Nephron (organoid): ENCODE results near the gene ASPSCR1.

Experiments used
- H3K27ac Mint-ChIP-seq, 3 experiments: 2 replicates each; pipeline ENCODE4 v1.8.0; 2020; ENCODE audit warnings: mixed read lengths in 3 of 3, mild to moderate bottlenecking in 2 of 3, moderate library complexity in 1 of 3
- H3K27me3 Mint-ChIP-seq: 2 replicates; pipeline ENCODE4 v1.8.0; 2021; ENCODE audit warnings: low read depth, mild to moderate bottlenecking, moderate library complexity, mixed read lengths
- H3K36me3 Mint-ChIP-seq: 2 replicates; pipeline ENCODE4 v1.8.0; 2020; ENCODE audit warnings: low read depth, mixed read lengths
- H3K4me1 Mint-ChIP-seq: 2 replicates; pipeline ENCODE4 v1.8.0; 2020; ENCODE audit warnings: mixed read lengths
- H3K4me3 Mint-ChIP-seq, 3 experiments: 2 replicates each; pipeline ENCODE4 v1.8.0; 2020; ENCODE audit warnings: mild to moderate bottlenecking in 3 of 3, mixed read lengths in 3 of 3, moderate library complexity in 2 of 3
- H3K9me3 Mint-ChIP-seq: 2 replicates; pipeline ENCODE4 v1.8.0; 2020; ENCODE audit warnings: mixed read lengths
- CTCF ChIP-seq, 3 experiments: fragments of 200-600 bp; sonication (generic); IDR thresholded peaks; one replicate each; pipeline ENCODE4 v1.5.0; 2021; ENCODE audit warnings: antibody characterized with exemption in 3 of 3; ENCODE audit not compliant: unreplicated experiment in 3 of 3

Gene ASPSCR1

GRCh38 chr17:81934098-81934757 lies 43.2 kb upstream of the ASPSCR1 start:
- Mint-ChIP-seq H3K4me3 (peak overlapping the region; percentile 50 to 62 (median 50)), H3K27ac (no peak overlapping the region), H3K9me3 (no peaks in the 10 kb centered on the region), H3K4me1 (peaks cover 18% of the 10 kb centered on the region), H3K36me3 (peaks cover 3% of the 10 kb centered on the region), H3K27me3 (peaks cover 8% of the 10 kb centered on the region)
- TF ChIP-seq CTCF (IDR thresholded peaks at IDR 0.05; ENCODE audit: unreplicated experiment in 3 of 3): no peak

- Mint-ChIP-seq H3K36me3 (peaks cover 3% of the 10 kb centered on the region), H3K9me3 (no peaks in the 10 kb centered on the region), H3K4me1 (peaks cover 18% of the 10 kb centered on the region), H3K4me3 (peak overlapping the region; percentile 73 to 88 (median 87)), H3K27me3 (peaks cover 8% of the 10 kb centered on the region), H3K27ac (no peak overlapping the region)
- no peak for TF ChIP-seq CTCF (IDR thresholded peaks at IDR 0.05; ENCODE audit: unreplicated experiment in 3 of 3)
These were observed 42.4 kb upstream of the ASPSCR1 start for GRCh38 chr17:81934850-81935708.

- H3K4me1 Mint-ChIP-seq: peaks cover 24% of the 10 kb centered on the region
- H3K27ac Mint-ChIP-seq: peak overlapping the region in 1 of 3 experiments; percentile 56
- H3K36me3 Mint-ChIP-seq: peaks cover 3% of the 10 kb centered on the region
- no peaks in the 10 kb centered on the region for H3K9me3 Mint-ChIP-seq
- peaks cover 8% of the 10 kb centered on the region for H3K27me3 Mint-ChIP-seq
- no peak for TF ChIP-seq CTCF (IDR thresholded peaks at IDR 0.05; ENCODE audit: unreplicated experiment in 3 of 3)
- H3K4me3 Mint-ChIP-seq: peak overlapping the region; percentile 73 to 88 (median 87)
These were observed 41.7 kb upstream of the ASPSCR1 start for GRCh38 chr17:81935709-81936084.

GRCh38 chr17:81939218-81939617 lies 38.2 kb upstream of the ASPSCR1 start:
- no peaks in the 10 kb centered on the region for H3K9me3 Mint-ChIP-seq
- TF ChIP-seq CTCF (IDR thresholded peaks at IDR 0.05; ENCODE audit: unreplicated experiment in 3 of 3): no peak
- H3K4me3 Mint-ChIP-seq: peak overlapping the region; percentile 72 to 81 (median 80)
- no peak overlapping the region for H3K27ac Mint-ChIP-seq
- H3K27me3 Mint-ChIP-seq: peaks cover 4% of the 10 kb centered on the region
- H3K36me3 Mint-ChIP-seq: no peaks in the 10 kb centered on the region
- H3K4me1 Mint-ChIP-seq: peaks cover 20% of the 10 kb centered on the region

- peaks cover 4% of the 10 kb centered on the region for H3K27me3 Mint-ChIP-seq
- no peaks in the 10 kb centered on the region for H3K36me3 Mint-ChIP-seq
- no peaks in the 10 kb centered on the region for H3K9me3 Mint-ChIP-seq
- peak overlapping the region in 2 of 3 experiments; percentile 25 to 56 for H3K4me3 Mint-ChIP-seq
- H3K27ac Mint-ChIP-seq: no peak overlapping the region
- H3K4me1 Mint-ChIP-seq: peaks cover 20% of the 10 kb centered on the region
- TF ChIP-seq CTCF (IDR thresholded peaks at IDR 0.05; ENCODE audit: unreplicated experiment in 3 of 3): no peak
These were observed 37.5 kb upstream of the ASPSCR1 start for GRCh38 chr17:81939881-81940385.
